ENCODE results near the gene POLD2. TPM values are rescaled to one million over a fixed set of nuclear protein-coding genes. Genes with fewer than 3 reads are reported as not detected.

Gene POLD2
- total RNA-seq, 3 donors from 2014 or later (not counting 1 experiment from before 2014, with no cell fraction given) = 30.1 to 38.3 (median 38.1) TPM

GRCh38 chr7:44093102-44093641 is 30.2 kb downstream of the POLD2 start:
- intact Hi-C loops (cut with micrococcal nuclease) = no loop called here
- Mint-ChIP-seq H3K9me3 (no peaks in the 10 kb centered on the region), H3K4me1 (no peaks in the 10 kb centered on the region), H3K27me3 (ENCODE audit: low read depth in 2 of 2) (peaks cover 3 to 6% of the 10 kb centered on the region in 2 donors), H3K36me3 (no peaks in the 10 kb centered on the region), H3K27ac (no peak overlapping the region), H3K4me3 (no peak overlapping the region)
- H3K9me3 ChIP-seq (ENCODE audit: control insufficient read depth, insufficient read depth, low read length) = no peaks in the 10 kb centered on the region
- 83% methylated on average over 6 of the region's 6 CpGs for WGBS (ENCODE audit: insufficient coverage)
- H3K4me3 ChIP-seq (ENCODE audit: low read length) = no peak overlapping the region
- no peak for DNase-seq
- H3K36me3 ChIP-seq (ENCODE audit: control insufficient read depth, insufficient read depth, low read length) = no peaks in the 10 kb centered on the region
- TF ChIP-seq, protein P1, sequence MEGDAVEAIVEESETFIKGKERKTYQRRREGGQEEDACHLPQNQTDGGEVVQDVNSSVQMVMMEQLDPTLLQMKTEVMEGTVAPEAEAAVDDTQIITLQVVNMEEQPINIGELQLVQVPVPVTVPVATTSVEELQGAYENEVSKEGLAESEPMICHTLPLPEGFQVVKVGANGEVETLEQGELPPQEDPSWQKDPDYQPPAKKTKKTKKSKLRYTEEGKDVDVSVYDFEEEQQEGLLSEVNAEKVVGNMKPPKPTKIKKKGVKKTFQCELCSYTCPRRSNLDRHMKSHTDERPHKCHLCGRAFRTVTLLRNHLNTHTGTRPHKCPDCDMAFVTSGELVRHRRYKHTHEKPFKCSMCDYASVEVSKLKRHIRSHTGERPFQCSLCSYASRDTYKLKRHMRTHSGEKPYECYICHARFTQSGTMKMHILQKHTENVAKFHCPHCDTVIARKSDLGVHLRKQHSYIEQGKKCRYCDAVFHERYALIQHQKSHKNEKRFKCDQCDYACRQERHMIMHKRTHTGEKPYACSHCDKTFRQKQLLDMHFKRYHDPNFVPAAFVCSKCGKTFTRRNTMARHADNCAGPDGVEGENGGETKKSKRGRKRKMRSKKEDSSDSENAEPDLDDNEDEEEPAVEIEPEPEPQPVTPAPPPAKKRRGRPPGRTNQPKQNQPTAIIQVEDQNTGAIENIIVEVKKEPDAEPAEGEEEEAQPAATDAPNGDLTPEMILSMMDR (IDR thresholded peaks at IDR 0.05) = no peak
- no peak overlapping the region for H3K27ac ChIP-seq (ENCODE audit: low read length)
- H3K4me1 ChIP-seq (ENCODE audit: control insufficient read depth, insufficient read depth, low read length) = peaks cover 11% of the 10 kb centered on the region
- no peak for ATAC-seq
- no peaks in the 10 kb centered on the region for H3K27me3 ChIP-seq (ENCODE audit: control insufficient read depth, insufficient read depth, low read length)

DNA sequence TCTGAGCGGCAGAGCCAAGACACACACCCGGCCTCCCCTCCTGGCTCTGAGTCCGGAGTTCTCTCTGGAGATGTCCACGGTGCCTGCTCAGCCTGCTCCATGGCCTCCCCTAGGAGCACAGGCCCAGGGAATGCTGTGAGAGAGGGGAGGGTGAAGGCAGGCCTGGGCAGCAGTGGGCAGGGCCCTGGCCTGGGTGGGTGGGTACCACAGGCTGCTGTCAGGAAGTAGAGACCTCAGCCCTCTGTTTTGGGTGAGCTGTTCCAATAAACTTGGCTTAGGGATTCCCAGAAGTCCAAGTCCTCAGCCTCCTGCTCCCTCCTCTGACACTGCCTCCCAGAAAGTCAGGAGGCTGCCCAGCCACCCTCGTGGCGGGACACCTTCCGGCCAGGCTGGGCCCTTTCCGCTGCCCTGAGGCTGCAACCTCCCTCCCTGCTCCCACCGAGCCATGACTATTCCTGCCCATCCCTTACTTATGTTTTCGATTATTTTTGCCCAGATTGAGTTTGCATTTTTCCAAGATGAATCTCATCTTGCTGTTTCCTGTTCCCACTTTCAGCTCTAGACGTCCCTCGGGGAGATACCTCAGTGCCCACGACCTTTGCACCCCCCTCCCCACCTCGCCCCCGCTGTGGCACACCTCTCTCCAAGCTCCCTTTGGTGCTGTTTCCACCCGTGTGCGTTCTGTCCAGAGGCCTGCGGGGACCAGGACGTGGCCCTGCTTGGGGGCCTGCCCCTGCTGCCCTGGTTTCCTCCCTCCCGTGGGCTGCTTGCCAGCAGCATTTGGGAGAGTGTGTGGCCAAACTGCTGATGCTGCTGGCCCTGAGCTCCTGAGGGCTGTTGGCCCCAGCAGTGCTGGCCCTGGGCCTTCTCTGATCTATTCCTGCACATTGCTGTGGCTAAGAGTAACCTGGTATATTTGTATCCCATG is 35.2 kb downstream of the POLD2 start:
- H3K4me3 Mint-ChIP-seq = no peak overlapping the region
- H3K9me3 ChIP-seq (ENCODE audit: control insufficient read depth, insufficient read depth, low read length) = no peaks in the 10 kb centered on the region
- no peaks in the 10 kb centered on the region for H3K27me3 ChIP-seq (ENCODE audit: control insufficient read depth, insufficient read depth, low read length)
- no peak overlapping the region for H3K27ac ChIP-seq (ENCODE audit: low read length)
- 76% methylated on average over 20 of the region's 20 CpGs for WGBS (ENCODE audit: insufficient coverage)
- no peaks in the 10 kb centered on the region for H3K9me3 Mint-ChIP-seq
- H3K4me3 ChIP-seq (ENCODE audit: low read length) = no peak overlapping the region
- TF ChIP-seq, protein P1 (IDR thresholded peaks at IDR 0.05) = no peak
- peaks cover 4 to 8% of the 10 kb centered on the region in 2 donors for H3K4me1 Mint-ChIP-seq
- H3K27ac Mint-ChIP-seq = no peak overlapping the region
- no peaks in the 10 kb centered on the region for H3K36me3 ChIP-seq (ENCODE audit: control insufficient read depth, insufficient read depth, low read length)
- intact Hi-C loops (cut with micrococcal nuclease) = no loop called here
- no peaks in the 10 kb centered on the region for H3K36me3 Mint-ChIP-seq
- no peaks in the 10 kb centered on the region for H3K4me1 ChIP-seq (ENCODE audit: control insufficient read depth, insufficient read depth, low read length)
- no peak for ATAC-seq
- H3K27me3 Mint-ChIP-seq (ENCODE audit: low read depth in 2 of 2) = peaks cover 3 to 6% of the 10 kb centered on the region in 2 donors
- no peak for DNase-seq

DNA sequence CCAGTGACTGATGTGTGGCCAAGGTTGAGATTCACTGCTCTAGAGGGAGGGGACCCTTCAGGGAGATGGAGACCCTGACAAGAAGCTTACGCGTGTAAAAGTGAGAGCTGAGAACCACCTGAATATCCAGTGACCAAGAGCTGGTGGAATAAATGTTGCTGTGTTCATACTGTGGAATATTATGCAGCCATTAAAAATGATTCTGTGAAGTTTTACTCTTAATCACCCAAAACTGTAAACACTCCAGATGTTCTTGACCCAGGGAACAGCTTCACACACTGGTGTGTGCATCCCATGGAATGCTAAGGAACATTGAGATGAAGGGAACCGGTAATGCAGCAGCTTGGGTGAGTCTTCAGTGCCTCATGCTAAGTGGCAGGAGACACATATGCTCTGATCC is 36.7 kb downstream of the POLD2 start:
- no peak overlapping the region for H3K27ac Mint-ChIP-seq
- no peaks in the 10 kb centered on the region for H3K36me3 ChIP-seq (ENCODE audit: control insufficient read depth, insufficient read depth, low read length)
- intact Hi-C loops (cut with micrococcal nuclease) = no loop called here
- H3K27me3 ChIP-seq (ENCODE audit: control insufficient read depth, insufficient read depth, low read length) = no peaks in the 10 kb centered on the region
- H3K9me3 ChIP-seq (ENCODE audit: control insufficient read depth, insufficient read depth, low read length) = no peaks in the 10 kb centered on the region
- H3K9me3 Mint-ChIP-seq = no peaks in the 10 kb centered on the region
- no peak for DNase-seq
- TF ChIP-seq, protein P1 (IDR thresholded peaks at IDR 0.05) = no peak
- no peak overlapping the region for H3K4me3 Mint-ChIP-seq
- no peak overlapping the region for H3K27ac ChIP-seq (ENCODE audit: low read length)
- H3K4me3 ChIP-seq (ENCODE audit: low read length) = no peak overlapping the region
- ATAC-seq = no peak
- H3K4me1 ChIP-seq (ENCODE audit: control insufficient read depth, insufficient read depth, low read length) = peaks cover 4% of the 10 kb centered on the region
- H3K27me3 Mint-ChIP-seq (ENCODE audit: low read depth in 2 of 2) = peaks cover 3 to 6% of the 10 kb centered on the region in 2 donors
- H3K4me1 Mint-ChIP-seq = peaks cover 13 to 14% of the 10 kb centered on the region in 2 donors
- 96% methylated on average over 3 of the region's 3 CpGs for WGBS (ENCODE audit: insufficient coverage)
- no peaks in the 10 kb centered on the region for H3K36me3 Mint-ChIP-seq

All from natural killer cell (primary cell).